HG03064 (cell line): Measurements from ENCODE around the gene ARHGDIB.

Source experiments
- ATAC-seq: cut with Tn5 transposase; IDR thresholded peaks from one replicate; pipeline ENCODE4 v1.9.1; 2021; ENCODE audit warnings: low read depth; ENCODE audit not compliant: unreplicated experiment

Gene ARHGDIB

DNA sequence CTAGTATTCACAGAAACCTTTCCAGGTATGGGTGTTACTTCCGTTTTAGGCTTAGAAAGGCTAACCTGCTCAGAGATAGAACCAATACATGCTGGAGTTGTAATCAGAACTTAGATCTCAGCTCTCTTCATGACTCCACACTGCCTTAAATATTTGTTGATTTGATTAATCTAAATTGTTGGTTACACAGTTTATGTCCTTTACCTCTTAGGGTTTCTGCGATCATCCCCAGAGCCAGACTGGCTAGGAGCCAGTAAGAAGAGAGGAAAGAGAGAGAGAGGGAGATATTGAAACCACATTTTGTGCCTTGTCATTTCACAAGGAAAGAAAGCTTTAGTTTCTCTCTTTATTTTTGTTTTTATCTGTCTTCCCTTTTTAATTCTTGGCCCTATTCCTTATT is 58.9 kb downstream of the ARHGDIB start:
- ATAC-seq: no peak

DNA sequence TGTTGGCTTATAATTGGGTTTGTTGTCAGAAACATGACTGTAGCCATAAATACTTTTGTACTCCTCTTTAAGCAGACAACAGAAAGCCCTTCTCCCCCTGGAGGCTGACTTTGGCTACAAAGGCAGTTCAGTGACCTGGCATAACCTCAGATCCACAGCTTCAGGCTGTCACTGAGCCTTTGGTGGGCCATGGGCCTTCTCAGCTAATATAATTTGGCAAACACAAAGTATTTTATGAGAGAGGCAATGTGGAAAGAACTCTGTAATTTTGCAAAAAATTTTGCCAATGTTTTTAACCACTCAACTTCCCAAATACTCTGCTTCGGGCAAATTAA is 60.2 kb downstream of the ARHGDIB start:
- no peak for ATAC-seq

DNA sequence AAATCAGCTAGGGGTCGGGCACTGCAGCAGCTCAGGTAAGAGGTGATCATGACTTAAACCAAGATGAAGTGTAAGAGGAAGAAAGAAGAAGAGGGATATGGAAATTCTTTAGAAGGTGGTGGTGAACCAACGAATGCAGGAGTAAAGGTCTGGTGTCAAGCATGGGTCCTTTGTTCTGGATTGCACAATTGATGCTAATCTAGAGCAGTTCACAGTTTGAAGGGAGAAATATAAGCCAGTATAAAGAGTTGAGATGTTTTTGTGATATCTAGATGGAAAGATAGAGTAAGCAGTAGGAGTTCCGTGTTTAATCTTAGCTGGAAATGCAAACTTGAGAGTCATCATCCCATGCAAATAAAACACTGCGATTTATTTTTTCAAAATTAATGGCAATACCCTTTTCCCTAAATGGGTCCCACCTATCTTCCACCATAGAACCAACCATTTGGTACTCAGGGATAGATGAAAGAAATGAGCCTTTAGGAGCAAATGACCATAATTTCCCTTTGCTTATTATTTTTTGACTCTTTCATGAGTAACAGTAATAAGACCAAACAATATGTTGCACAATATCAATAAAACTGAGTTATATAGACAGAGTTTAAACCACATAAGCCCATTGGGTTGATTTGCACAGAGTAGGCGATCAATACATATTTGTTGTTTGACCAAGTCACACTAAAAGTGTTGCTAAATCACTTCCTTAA is 60.7 kb downstream of the ARHGDIB start:
- no peak for ATAC-seq

DNA sequence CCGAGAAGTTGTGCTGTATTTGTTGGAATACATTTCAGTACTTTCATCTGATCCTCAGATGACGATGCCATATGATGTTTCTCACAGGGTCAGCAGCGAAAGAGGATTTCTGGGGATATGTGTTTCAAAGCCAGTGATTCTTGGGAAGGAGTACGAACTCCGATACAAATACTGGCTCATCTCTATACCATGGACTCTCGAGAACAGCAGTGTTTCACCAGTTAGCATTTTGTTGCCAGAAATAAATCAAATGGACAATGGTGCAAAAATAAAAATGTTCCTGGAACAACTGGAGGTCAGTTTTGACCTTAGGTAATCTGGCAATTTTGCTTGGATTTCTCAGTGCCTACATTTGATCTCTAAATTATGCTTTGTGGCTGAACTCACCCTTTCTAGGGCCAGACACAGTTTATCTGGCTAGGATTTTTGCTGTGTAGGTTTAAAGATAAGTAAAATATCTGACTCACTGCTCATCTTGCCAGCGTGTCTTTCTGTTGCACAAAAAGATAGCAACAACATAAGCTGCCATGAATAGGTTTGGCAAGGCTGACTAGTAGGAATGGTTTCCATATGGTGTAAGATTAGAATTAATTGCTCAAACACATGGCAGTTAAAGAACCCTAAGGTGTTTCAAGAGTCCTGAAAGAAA is 64.8 kb downstream of the ARHGDIB start:
- ATAC-seq: no peak

- no peak for ATAC-seq
Measured at GRCh38 chr12:14893506-14894250, 67.7 kb downstream of the ARHGDIB start.

DNA sequence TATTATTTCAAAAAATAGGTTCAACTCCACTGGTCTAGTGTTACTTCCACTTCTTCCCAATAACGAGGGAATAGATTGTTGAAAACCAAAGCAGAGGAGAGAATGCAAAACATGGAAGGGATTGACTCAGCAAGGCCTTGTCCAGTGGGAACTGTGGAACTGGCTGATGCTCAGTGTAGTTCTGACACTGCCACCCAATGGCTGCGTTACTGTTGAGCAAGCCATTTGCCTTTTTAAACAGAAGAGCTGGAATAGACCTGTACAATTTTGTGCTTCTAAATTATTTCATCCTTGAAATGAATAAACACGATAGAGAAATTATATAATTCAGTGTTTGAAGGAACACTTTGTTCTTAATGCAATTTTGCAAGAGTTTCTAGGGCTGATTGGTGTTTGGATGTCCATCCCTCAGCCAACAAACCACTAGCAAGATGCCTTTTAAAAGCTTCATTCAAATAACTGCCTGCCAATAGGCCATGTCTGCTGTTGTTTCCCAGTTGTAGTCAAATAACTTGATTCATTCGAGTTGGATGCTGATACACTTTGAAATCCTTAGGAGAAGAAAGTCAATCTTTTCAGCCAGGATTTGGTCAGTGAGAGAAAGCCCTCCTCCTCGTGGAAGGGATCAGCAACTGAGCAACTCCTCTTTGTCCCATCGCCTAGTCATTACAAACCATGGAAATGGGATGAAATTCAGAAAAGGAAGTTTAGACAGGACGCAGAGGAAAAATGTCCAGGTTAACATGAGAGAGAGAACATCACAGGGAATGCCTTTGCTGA is 68.5 kb downstream of the ARHGDIB start:
- no peak for ATAC-seq
